Neural cell (in vitro differentiated cells): Measurements from ENCODE around the gene FHIT. TPM values are rescaled to one million over a fixed set of nuclear protein-coding genes. Genes with fewer than 3 reads are reported as not detected.

Source experiments
- H2AFZ ChIP-seq: fragments of 200-600, 300-800 bp; sonication (generic), shearing (Covaris generic); 2 replicates; pipeline ENCODE4 v1.6.0; 2014; ENCODE audit warnings: low read depth, mild to moderate bottlenecking, antibody characterized with exemption, low read length, moderate library complexity
- H3F3A ChIP-seq: fragments of 200-600 bp; shearing (Covaris generic); 2 replicates; pipeline ENCODE4 v1.6.1; 2016; ENCODE audit warnings: mild to moderate bottlenecking, moderate library complexity, mixed read lengths, antibody characterized with exemption, low read length; ENCODE audit not compliant: insufficient read depth, poor library complexity, severe bottlenecking
- H3K27ac ChIP-seq: fragments of 200-600, 300-800 bp; sonication (generic), shearing (Covaris generic); 2 replicates; pipeline ENCODE4 v1.5.1; 2014; ENCODE audit warnings: mild to moderate bottlenecking, low read length, moderate library complexity
- H3K27me3 ChIP-seq: fragments of 300-800, 200-600 bp; sonication (generic), shearing (Covaris generic); 2 replicates; pipeline ENCODE4 v1.6.0; 2014; ENCODE audit warnings: mild to moderate bottlenecking, low read depth, low read length, moderate library complexity; ENCODE audit not compliant: insufficient read depth
- H3K36me3 ChIP-seq: fragments of 300-800, 200-600 bp; sonication (generic), shearing (Covaris generic); 2 replicates; pipeline ENCODE4 v1.5.1; 2014; ENCODE audit warnings: mild to moderate bottlenecking, antibody characterized with exemption, low read length, moderate library complexity; ENCODE audit not compliant: insufficient read depth
- H3K4me2 ChIP-seq: fragments of 300-800, 200-600 bp; sonication (generic), shearing (Covaris generic); 2 replicates; pipeline ENCODE4 v1.6.0; 2014; ENCODE audit warnings: mild to moderate bottlenecking, low read length
- H3K4me3 ChIP-seq: fragments of 300-800, 200-600 bp; sonication (generic), shearing (Covaris generic); 2 replicates; pipeline ENCODE4 v1.5.1; 2014; ENCODE audit warnings: mild to moderate bottlenecking, low read length, moderate library complexity
- H3K79me2 ChIP-seq: fragments of 200-600 bp; shearing (Covaris generic); replicated peaks from 2 replicates; pipeline ENCODE4 v1.6.0; 2014; ENCODE audit warnings: mild to moderate bottlenecking, low read length, moderate library complexity; ENCODE audit not compliant: insufficient read depth
- H3K9ac ChIP-seq: fragments of 300-800, 200-600 bp; sonication (generic), shearing (Covaris generic); 2 replicates; pipeline ENCODE4 v1.6.1; 2016; ENCODE audit warnings: mild to moderate bottlenecking, low read length, mixed read lengths
- H3K9me2 ChIP-seq: fragments of 200-600 bp; shearing (Covaris generic); 2 replicates; pipeline ENCODE4 v1.6.1; 2016; ENCODE audit warnings: mild to moderate bottlenecking, low read length, mixed read lengths; ENCODE audit not compliant: insufficient read depth
- H3K9me3 ChIP-seq: fragments of 200-600, 300-800 bp; sonication (generic), shearing (Covaris generic); 2 replicates; pipeline ENCODE4 v1.6.1; 2016; ENCODE audit warnings: mild to moderate bottlenecking, mixed run types, low read length, moderate library complexity, mixed read lengths
- H4K20me1 ChIP-seq: fragments of 200-600 bp; shearing (Covaris generic); 2 replicates; pipeline ENCODE4 v1.6.1; 2016; ENCODE audit warnings: mild to moderate bottlenecking, mixed run types; ENCODE audit not compliant: insufficient read depth
- EP300 ChIP-seq: fragments of 450-650 bp; conservative IDR thresholded peaks from 2 replicates; pipeline ENCODE4 v1.6.1; 2014; ENCODE audit warnings: antibody characterized with exemption, mild to moderate bottlenecking, moderate library complexity; ENCODE audit not compliant: poor library complexity, severe bottlenecking
- EZH2 ChIP-seq: fragments of 200-600, 300-800 bp; shearing (Covaris generic), sonication (generic); IDR thresholded peaks from 2 replicates; pipeline ENCODE4 v1.6.1; 2014; ENCODE audit warnings: antibody characterized with exemption, low read length, borderline replicate concordance, mild to moderate bottlenecking; ENCODE audit not compliant: insufficient read depth, poor library complexity, severe bottlenecking
- MXI1 ChIP-seq: fragments of 450-650 bp; conservative IDR thresholded peaks from 2 replicates; pipeline ENCODE4 v1.6.1; 2014; ENCODE audit warnings: antibody characterized with exemption, mild to moderate bottlenecking; ENCODE audit not compliant: poor library complexity, severe bottlenecking
- POLR2AphosphoS5 ChIP-seq: IDR thresholded peaks from 2 replicates; pipeline ENCODE4 v1.6.1; 2012
- RAD21 ChIP-seq: fragments of 450-650 bp; conservative IDR thresholded peaks from 2 replicates; pipeline ENCODE4 v1.6.1; 2014; ENCODE audit warnings: antibody characterized with exemption, mild to moderate bottlenecking, moderate library complexity
- SMC3 ChIP-seq: fragments of 450-650 bp; conservative IDR thresholded peaks from 2 replicates; pipeline ENCODE4 v1.6.1; 2014; ENCODE audit warnings: antibody characterized with exemption, mild to moderate bottlenecking, moderate library complexity; ENCODE audit not compliant: poor library complexity
- TAF1 ChIP-seq: IDR thresholded peaks from 2 replicates; pipeline ENCODE4 v1.6.1; 2012; ENCODE audit warnings: low read depth
- polyA plus RNA-seq: library from polyadenylated mRNA; depleted of rRNA; stranded (reverse); fragments of >200 nt; gene quantifications from 2 replicates; pipeline ENCODE4 v1.2.3, GENCODE V29; 2014
- TF ChIP-seq, protein P1 (sequence below): IDR thresholded peaks from 2 replicates; pipeline ENCODE4 v1.6.1; 2012; ENCODE audit warnings: borderline replicate concordance
- TF ChIP-seq, protein P2 (sequence below): fragments of 450-650 bp; IDR thresholded peaks from 2 replicates; pipeline ENCODE4 v1.5.1; 2014; ENCODE audit warnings: antibody characterized with exemption, mild to moderate bottlenecking, moderate library complexity; ENCODE audit not compliant: poor library complexity, severe bottlenecking

The FHIT gene
- polyA plus RNA-seq, 1 donor from 2014 or later = not detected

DNA sequence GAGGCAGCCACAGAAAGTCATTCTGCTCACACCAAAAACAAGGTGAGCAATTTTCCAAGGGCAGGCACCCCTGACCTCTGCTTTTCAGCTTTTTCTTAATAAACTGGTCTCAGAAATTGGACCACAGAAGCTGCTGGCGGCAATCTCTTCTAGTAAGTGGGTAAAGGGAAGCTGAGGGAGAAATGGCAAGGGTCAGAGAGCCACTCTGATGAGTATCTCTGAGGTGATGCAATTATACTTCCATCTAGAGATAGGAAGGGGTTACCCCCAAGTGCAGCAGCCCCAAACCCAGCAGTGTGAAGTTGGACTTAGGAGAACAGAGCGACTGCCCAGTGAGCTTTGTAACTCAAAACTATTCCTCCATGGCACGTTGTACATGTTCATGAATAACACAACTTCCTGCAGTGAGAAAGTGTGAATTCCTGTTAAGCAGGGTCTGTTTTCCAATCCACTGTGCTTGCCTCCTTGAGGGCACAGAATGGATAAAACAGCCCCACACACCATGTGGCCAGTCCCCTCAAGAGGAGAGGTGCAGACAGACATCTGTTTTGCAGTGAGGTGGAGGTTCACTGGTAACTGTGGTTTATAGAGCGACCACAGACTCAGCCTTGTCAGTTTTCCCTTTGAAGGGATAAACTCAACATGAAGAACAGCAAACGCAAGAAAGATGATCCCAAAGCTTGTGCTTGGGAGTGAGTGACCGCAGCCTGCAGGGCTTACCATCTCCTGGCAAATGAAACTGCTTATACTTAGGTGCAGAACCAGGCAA is 1518.0 kb downstream of the FHIT start:
- Histone ChIP-seq H4K20me1 (no peaks in the 10 kb centered on the region), H3K27ac (no peak overlapping the region), H3K36me3 (no peaks in the 10 kb centered on the region), H3K79me2 (no peaks in the 10 kb centered on the region), H3K4me3 (no peak overlapping the region), H3K9ac (no peak overlapping the region), H3K9me2 (no peaks in the 10 kb centered on the region), H3F3A (no peaks in the 10 kb centered on the region), H3K4me2 (no peak overlapping the region), H3K27me3 (no peaks in the 10 kb centered on the region), H2AFZ (no peak overlapping the region), H3K9me3 (no peaks in the 10 kb centered on the region)
- TF ChIP-seq, protein P1, sequence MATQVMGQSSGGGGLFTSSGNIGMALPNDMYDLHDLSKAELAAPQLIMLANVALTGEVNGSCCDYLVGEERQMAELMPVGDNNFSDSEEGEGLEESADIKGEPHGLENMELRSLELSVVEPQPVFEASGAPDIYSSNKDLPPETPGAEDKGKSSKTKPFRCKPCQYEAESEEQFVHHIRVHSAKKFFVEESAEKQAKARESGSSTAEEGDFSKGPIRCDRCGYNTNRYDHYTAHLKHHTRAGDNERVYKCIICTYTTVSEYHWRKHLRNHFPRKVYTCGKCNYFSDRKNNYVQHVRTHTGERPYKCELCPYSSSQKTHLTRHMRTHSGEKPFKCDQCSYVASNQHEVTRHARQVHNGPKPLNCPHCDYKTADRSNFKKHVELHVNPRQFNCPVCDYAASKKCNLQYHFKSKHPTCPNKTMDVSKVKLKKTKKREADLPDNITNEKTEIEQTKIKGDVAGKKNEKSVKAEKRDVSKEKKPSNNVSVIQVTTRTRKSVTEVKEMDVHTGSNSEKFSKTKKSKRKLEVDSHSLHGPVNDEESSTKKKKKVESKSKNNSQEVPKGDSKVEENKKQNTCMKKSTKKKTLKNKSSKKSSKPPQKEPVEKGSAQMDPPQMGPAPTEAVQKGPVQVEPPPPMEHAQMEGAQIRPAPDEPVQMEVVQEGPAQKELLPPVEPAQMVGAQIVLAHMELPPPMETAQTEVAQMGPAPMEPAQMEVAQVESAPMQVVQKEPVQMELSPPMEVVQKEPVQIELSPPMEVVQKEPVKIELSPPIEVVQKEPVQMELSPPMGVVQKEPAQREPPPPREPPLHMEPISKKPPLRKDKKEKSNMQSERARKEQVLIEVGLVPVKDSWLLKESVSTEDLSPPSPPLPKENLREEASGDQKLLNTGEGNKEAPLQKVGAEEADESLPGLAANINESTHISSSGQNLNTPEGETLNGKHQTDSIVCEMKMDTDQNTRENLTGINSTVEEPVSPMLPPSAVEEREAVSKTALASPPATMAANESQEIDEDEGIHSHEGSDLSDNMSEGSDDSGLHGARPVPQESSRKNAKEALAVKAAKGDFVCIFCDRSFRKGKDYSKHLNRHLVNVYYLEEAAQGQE = no peak
- TF ChIP-seq EP300 = no peak
- no peak for TF ChIP-seq EZH2
- TF ChIP-seq POLR2AphosphoS5 = no peak
- TF ChIP-seq SMC3 = no peak
- no peak for TF ChIP-seq TAF1
- TF ChIP-seq, protein P2, sequence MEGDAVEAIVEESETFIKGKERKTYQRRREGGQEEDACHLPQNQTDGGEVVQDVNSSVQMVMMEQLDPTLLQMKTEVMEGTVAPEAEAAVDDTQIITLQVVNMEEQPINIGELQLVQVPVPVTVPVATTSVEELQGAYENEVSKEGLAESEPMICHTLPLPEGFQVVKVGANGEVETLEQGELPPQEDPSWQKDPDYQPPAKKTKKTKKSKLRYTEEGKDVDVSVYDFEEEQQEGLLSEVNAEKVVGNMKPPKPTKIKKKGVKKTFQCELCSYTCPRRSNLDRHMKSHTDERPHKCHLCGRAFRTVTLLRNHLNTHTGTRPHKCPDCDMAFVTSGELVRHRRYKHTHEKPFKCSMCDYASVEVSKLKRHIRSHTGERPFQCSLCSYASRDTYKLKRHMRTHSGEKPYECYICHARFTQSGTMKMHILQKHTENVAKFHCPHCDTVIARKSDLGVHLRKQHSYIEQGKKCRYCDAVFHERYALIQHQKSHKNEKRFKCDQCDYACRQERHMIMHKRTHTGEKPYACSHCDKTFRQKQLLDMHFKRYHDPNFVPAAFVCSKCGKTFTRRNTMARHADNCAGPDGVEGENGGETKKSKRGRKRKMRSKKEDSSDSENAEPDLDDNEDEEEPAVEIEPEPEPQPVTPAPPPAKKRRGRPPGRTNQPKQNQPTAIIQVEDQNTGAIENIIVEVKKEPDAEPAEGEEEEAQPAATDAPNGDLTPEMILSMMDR = no peak
- no peak for TF ChIP-seq MXI1
- TF ChIP-seq RAD21 = no peak

DNA sequence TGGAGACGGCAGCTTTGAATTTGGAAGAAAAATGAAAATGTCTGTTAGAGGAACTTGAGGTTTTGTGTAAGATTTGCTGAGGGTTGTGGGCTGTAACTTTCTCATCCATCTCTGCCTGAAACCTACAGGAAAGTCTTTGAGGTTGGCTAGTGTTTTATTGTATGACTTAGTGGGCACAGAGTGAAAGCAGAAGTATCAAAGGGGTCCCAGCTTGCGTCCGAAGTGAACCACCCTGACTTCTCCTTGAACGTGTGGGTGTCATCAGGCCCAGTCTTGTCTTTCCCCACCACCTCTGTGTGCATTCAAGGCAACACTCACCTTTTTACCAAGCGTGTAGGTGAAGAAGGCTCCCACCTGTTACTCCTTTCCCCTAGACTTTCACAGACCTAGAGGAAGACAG is 1519.3 kb downstream of the FHIT start:
- H3K4me2 ChIP-seq = no peak overlapping the region
- no peak overlapping the region for H3K9ac ChIP-seq
- no peak overlapping the region for H3K27ac ChIP-seq
- H3K9me3 ChIP-seq = no peaks in the 10 kb centered on the region
- no peaks in the 10 kb centered on the region for H3K79me2 ChIP-seq
- H3K36me3 ChIP-seq = no peaks in the 10 kb centered on the region
- no peaks in the 10 kb centered on the region for H3F3A ChIP-seq
- TF ChIP-seq, protein P2 = no peak
- TF ChIP-seq RAD21 (no peak), SMC3 (no peak), EZH2 (no peak), MXI1 (no peak), POLR2AphosphoS5 (no peak), TAF1 (no peak), EP300 (no peak)
- TF ChIP-seq, protein P1 = no peak
- no peaks in the 10 kb centered on the region for H4K20me1 ChIP-seq
- no peak overlapping the region for H3K4me3 ChIP-seq
- no peaks in the 10 kb centered on the region for H3K27me3 ChIP-seq
- no peaks in the 10 kb centered on the region for H3K9me2 ChIP-seq
- H2AFZ ChIP-seq = no peak overlapping the region
